ENCODE data around the gene TMPRSS13.

GRCh38 chr11:117873828-117874125 is 55.4 kb downstream of the TMPRSS13 start:
- no peak for TF ChIP-seq CTCF (conservative IDR thresholded peaks at IDR 0.05)
- no peak for TF ChIP-seq EZH2 (IDR thresholded peaks at IDR 0.05; ENCODE audit: low read depth)
